Thoracic aorta (tissue), 2 donors: ENCODE results near the gene GNB3. TPM values are rescaled to one million over a fixed set of nuclear protein-coding genes. Genes with fewer than 3 reads are reported as not detected.
"Not testable (repeated sequence)": the region's sequence is repeated elsewhere in the genome, so short reads cannot be mapped to it uniquely, and the experiment has no call there.

Experiments used
- ATAC-seq: fragments of 150-250 bp; one replicate; pipeline ENCODE4 v1.8.0; 2017; ENCODE audit warnings: low read depth; ENCODE audit not compliant: insufficient number of reproducible peaks, low FRiP score
- DNase-seq: peaks from one replicate; pipeline ENCODE4 v3.0.0-alpha.2; 2020; ENCODE audit warnings: low spot score
- H3K27ac ChIP-seq, 2 donors: fragments of 200-600 bp; sonication (generic); 1 replicate in 1 of 2; 2 replicates in 1 of 2; pipeline ENCODE4 v1.5.1; 2016; ENCODE audit warnings: mild to moderate bottlenecking in 2 of 2, moderate library complexity in 2 of 2
- H3K27me3 ChIP-seq: fragments of 200-600 bp; sonication (generic); replicated peaks from 2 replicates; pipeline ENCODE4 v1.6.0; 2016; ENCODE audit warnings: mild to moderate bottlenecking; ENCODE audit not compliant: insufficient read depth
- H3K36me3 ChIP-seq: fragments of 200-600 bp; sonication (generic); one replicate; pipeline ENCODE4 v1.5.1; 2016
- H3K4me1 ChIP-seq, 2 donors: fragments of 200-600 bp; sonication (generic); 1 replicate in 1 of 2; 2 replicates in 1 of 2; pipeline versions ENCODE4 v1.5.1 to v1.6.0; 2016; ENCODE audit warnings: low read depth in 2 of 2, mild to moderate bottlenecking in 1 of 2; ENCODE audit not compliant: control insufficient read depth in 1 of 2
- H3K4me3 ChIP-seq: fragments of 200-600 bp; sonication (generic); 2 replicates; pipeline ENCODE4 v1.5.1; 2016; ENCODE audit warnings: mild to moderate bottlenecking
- H3K9me3 ChIP-seq: fragments of 200-600 bp; sonication (generic); 2 replicates; pipeline ENCODE4 v1.5.1; 2016
- CTCF ChIP-seq: fragments of 200-600 bp; sonication (generic); IDR thresholded peaks from one replicate; pipeline ENCODE4 v1.5.1; 2019; ENCODE audit warnings: antibody characterized with exemption
- total RNA-seq, 2 donors: library from RNA; depleted of rRNA; stranded (reverse); fragments of >200 nt; gene quantifications; one replicate each; pipeline versions ENCODE4 v1.1.0 to v1.2.3, GENCODE V29; 2016

Gene GNB3
- total RNA-seq, 2 donors from 2014 or later = 9.3 to 16.6 TPM

- Histone ChIP-seq H3K27ac (peak overlapping the region; percentile 30 to 98), H3K4me1 (peaks cover 33 to 46% of the 10 kb centered on the region in 2 donors), H3K27me3 (no peaks in the 10 kb centered on the region), H3K4me3 (peak overlapping the region; percentile 99), H3K9me3 (no peaks in the 10 kb centered on the region), H3K36me3 (peaks cover 13% of the 10 kb centered on the region)
- peak; percentile 95 for TF ChIP-seq CTCF
- no peak for DNase-seq
- no peak for ATAC-seq
These were observed 28.6 kb downstream of the GNB3 start for GRCh38 chr12:6869049-6870021.

GRCh38 chr12:6870304-6870703 lies 29.6 kb downstream of the GNB3 start:
- not testable (repeated sequence) for H3K4me3 ChIP-seq, DNase-seq, H3K27me3 ChIP-seq, H3K9me3 ChIP-seq, ATAC-seq, H3K27ac ChIP-seq
- Histone ChIP-seq H3K36me3 (peaks cover 11% of the 10 kb centered on the region), H3K4me1 (peaks cover 33 to 50% of the 10 kb centered on the region in 2 donors)

- no peak for TF ChIP-seq CTCF
- peaks cover 33 to 50% of the 10 kb centered on the region in 2 donors for H3K4me1 ChIP-seq
- H3K27me3 ChIP-seq = no peaks in the 10 kb centered on the region
- H3K9me3 ChIP-seq = no peaks in the 10 kb centered on the region
- DNase-seq (no peak), ATAC-seq (no peak)
- H3K4me3 ChIP-seq = peak overlapping the region; percentile 97
- peak overlapping the region; percentile 89 to 94 for H3K27ac ChIP-seq
- H3K36me3 ChIP-seq = peaks cover 11% of the 10 kb centered on the region
These were observed 30.6 kb downstream of the GNB3 start for GRCh38 chr12:6871052-6871957.

GRCh38 chr12:6872073-6873048 lies 31.6 kb downstream of the GNB3 start:
- Histone ChIP-seq H3K27ac (peak overlapping the region; percentile 89 to 94), H3K36me3 (peaks cover 11% of the 10 kb centered on the region), H3K4me1 (peaks cover 33 to 43% of the 10 kb centered on the region in 2 donors), H3K27me3 (no peaks in the 10 kb centered on the region), H3K4me3 (peak overlapping the region; percentile 97), H3K9me3 (no peaks in the 10 kb centered on the region)
- DNase-seq = peak; percentile 43
- ATAC-seq = peak; percentile 40
- TF ChIP-seq CTCF = peak; percentile 91
